Mesendoderm (in vitro differentiated cells): ENCODE results near the gene UBE2D2.

Experiments
- DNase-seq: peaks from one replicate; pipeline ENCODE4 v3.0.0; 2013
- H2AK5ac ChIP-seq: 2 replicates; pipeline ENCODE4 v1.6.1; 2013; ENCODE audit warnings: low read length, inconsistent platforms
- H2BK120ac ChIP-seq: 2 replicates; pipeline ENCODE4 v1.6.1; 2013; ENCODE audit warnings: low read depth, mild to moderate bottlenecking, low read length, moderate library complexity, mixed read lengths
- H2BK15ac ChIP-seq: replicated peaks from 2 replicates; pipeline ENCODE4 v1.6.1; 2013; ENCODE audit warnings: low read depth, mild to moderate bottlenecking, moderate library complexity
- H2BK5ac ChIP-seq: 2 replicates; pipeline ENCODE4 v1.6.1; 2013; ENCODE audit warnings: low read length, inconsistent platforms
- H3K18ac ChIP-seq: 2 replicates; pipeline ENCODE4 v1.6.1; 2013; ENCODE audit warnings: mild to moderate bottlenecking, low read length, mixed read lengths
- H3K23ac ChIP-seq: one replicate; pipeline ENCODE4 v1.6.1; 2013; ENCODE audit warnings: low read length
- H3K27ac ChIP-seq: 2 replicates; pipeline ENCODE4 v1.5.1; 2013; ENCODE audit warnings: low read depth, mild to moderate bottlenecking, inconsistent platforms, low read length, moderate library complexity
- H3K27me3 ChIP-seq: 2 replicates; pipeline ENCODE4 v1.6.1; 2013; ENCODE audit warnings: low read length, control low read depth, mild to moderate bottlenecking, inconsistent platforms; ENCODE audit not compliant: insufficient read depth, poor library complexity
- H3K36me3 ChIP-seq: 2 replicates; pipeline ENCODE4 v1.6.1; 2013; ENCODE audit warnings: low read length, inconsistent platforms; ENCODE audit not compliant: control insufficient read depth, insufficient read depth
- H3K4ac ChIP-seq: one replicate; pipeline ENCODE4 v1.6.1; 2013; ENCODE audit warnings: low read depth, mild to moderate bottlenecking, low read length, moderate library complexity
- H3K4me1 ChIP-seq: 2 replicates; pipeline ENCODE4 v1.6.1; 2013; ENCODE audit warnings: low read depth, low read length, inconsistent platforms; ENCODE audit not compliant: control insufficient read depth
- H3K4me2 ChIP-seq: 2 replicates; pipeline ENCODE4 v1.6.1; 2013; ENCODE audit warnings: low read length
- H3K4me3 ChIP-seq: 2 replicates; pipeline ENCODE4 v1.5.1; 2013; ENCODE audit warnings: mild to moderate bottlenecking, low read length
- H3K56ac ChIP-seq: one replicate; pipeline ENCODE4 v1.6.1; 2013; ENCODE audit warnings: low read length
- H3K79me1 ChIP-seq: 2 replicates; pipeline ENCODE4 v1.6.1; 2013; ENCODE audit warnings: low read length, inconsistent platforms
- H3K79me2 ChIP-seq: 2 replicates; pipeline ENCODE4 v1.6.1; 2013; ENCODE audit warnings: mild to moderate bottlenecking, low read length; ENCODE audit not compliant: control insufficient read depth, insufficient read depth
- H3K9ac ChIP-seq: 2 replicates; pipeline ENCODE4 v1.6.1; 2013; ENCODE audit warnings: low read length, inconsistent platforms
- H4K5ac ChIP-seq: one replicate; pipeline ENCODE4 v1.6.1; 2013; ENCODE audit warnings: low read length
- H4K8ac ChIP-seq: one replicate; pipeline ENCODE4 v1.6.1; 2013; ENCODE audit warnings: low read depth, mild to moderate bottlenecking, control low read depth, low read length, moderate library complexity
- WGBS: extraction: QIAGEN DNeasy Blood & Tissue Kit; methylation state at CpG from one replicate; pipeline ENCODE4 v1.1.7; 2013; ENCODE audit warnings: low lambda C conversion rate, missing lambda C conversion rate; ENCODE audit not compliant: insufficient coverage; ENCODE audit errors: extremely low coverage; 5-methylcytosine and 5-hydroxymethylcytosine counted together

UBE2D2 gene

DNA sequence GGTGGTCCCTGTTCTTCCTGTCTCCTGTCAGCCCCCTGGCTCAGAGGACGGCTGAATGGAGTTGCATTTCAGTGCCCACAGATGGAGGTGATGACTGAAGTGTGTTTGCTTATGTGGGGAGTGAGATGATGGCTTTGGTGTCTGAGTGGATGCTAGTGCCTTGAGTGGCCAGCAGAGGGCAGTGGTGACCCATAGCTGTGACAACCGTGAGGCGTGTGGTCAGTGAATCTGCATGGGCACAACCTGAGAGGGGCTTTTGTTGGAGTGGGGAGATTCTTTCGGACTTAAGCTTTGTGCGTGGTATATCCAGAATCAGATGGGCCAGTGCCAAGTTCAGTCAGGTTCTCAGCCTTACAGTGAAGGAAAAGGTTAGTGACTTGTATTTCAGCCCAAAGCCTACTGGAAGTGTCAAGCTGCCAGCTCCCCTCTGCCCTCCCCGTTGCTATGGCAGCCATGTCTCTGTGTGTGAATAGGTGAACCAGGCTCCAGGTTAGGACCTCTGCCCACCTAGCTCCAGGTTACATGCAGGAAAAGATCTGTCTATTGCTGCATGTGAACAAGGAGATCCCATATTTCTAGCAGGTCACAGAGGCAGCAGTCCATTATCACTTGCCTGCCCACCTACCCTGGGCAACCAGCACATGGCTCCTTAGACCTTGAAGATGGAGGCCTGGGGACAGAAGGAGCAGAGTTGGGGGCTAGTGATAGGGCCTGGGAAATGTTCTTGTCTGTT, 72.3 kb downstream of the UBE2D2 start:
- Histone ChIP-seq H3K4me2 (no peak overlapping the region), H3K4me3 (no peak overlapping the region), H3K4ac (no peak overlapping the region), H3K56ac (peak overlapping the region; percentile 8), H4K8ac (no peak overlapping the region), H3K79me2 (no peaks in the 10 kb centered on the region), H3K23ac (no peak overlapping the region), H3K36me3 (no peaks in the 10 kb centered on the region), H2BK5ac (no peak overlapping the region), H3K27me3 (no peaks in the 10 kb centered on the region), H3K27ac (no peak overlapping the region), H2BK15ac (no peak overlapping the region), H3K18ac (no peak overlapping the region), H3K9ac (no peak overlapping the region), H4K5ac (no peak overlapping the region), H2BK120ac (no peak overlapping the region), H3K4me1 (peaks cover 11% of the 10 kb centered on the region), H3K79me1 (peaks cover 8% of the 10 kb centered on the region), H2AK5ac (no peak overlapping the region)
- no CpG with 5 or more reads among the region's 6 CpGs for WGBS
- peak; percentile 89 for DNase-seq

GRCh38 chr5:139634028-139634325, 72.8 kb downstream of the UBE2D2 start:
- Histone ChIP-seq H3K56ac (no peak overlapping the region), H2BK15ac (no peak overlapping the region), H3K27me3 (no peaks in the 10 kb centered on the region), H3K27ac (no peak overlapping the region), H3K4me3 (no peak overlapping the region), H3K23ac (no peak overlapping the region), H4K5ac (no peak overlapping the region), H3K4me1 (peaks cover 16% of the 10 kb centered on the region), H2BK5ac (no peak overlapping the region), H3K18ac (no peak overlapping the region), H2BK120ac (no peak overlapping the region), H3K79me2 (no peaks in the 10 kb centered on the region), H2AK5ac (no peak overlapping the region), H4K8ac (no peak overlapping the region), H3K79me1 (peaks cover 9% of the 10 kb centered on the region), H3K4me2 (no peak overlapping the region), H3K9ac (no peak overlapping the region), H3K4ac (no peak overlapping the region), H3K36me3 (no peaks in the 10 kb centered on the region)
- WGBS: no CpG with 5 or more reads among the region's 2 CpGs
- DNase-seq: no peak

- Histone ChIP-seq H2BK15ac (no peak overlapping the region), H3K9ac (no peak overlapping the region), H3K27ac (no peak overlapping the region), H4K5ac (no peak overlapping the region), H3K56ac (no peak overlapping the region), H4K8ac (no peak overlapping the region), H3K18ac (no peak overlapping the region), H2AK5ac (no peak overlapping the region), H3K27me3 (no peaks in the 10 kb centered on the region), H3K4me1 (peaks cover 21% of the 10 kb centered on the region), H2BK5ac (no peak overlapping the region), H3K79me1 (peaks cover 9% of the 10 kb centered on the region), H3K4me2 (no peak overlapping the region), H3K4ac (no peak overlapping the region), H3K23ac (peak overlapping the region; percentile 15), H3K36me3 (no peaks in the 10 kb centered on the region), H2BK120ac (no peak overlapping the region), H3K4me3 (no peak overlapping the region), H3K79me2 (no peaks in the 10 kb centered on the region)
- DNase-seq: no peak
- WGBS: no CpG with 5 or more reads among the region's 3 CpGs
Measured at GRCh38 chr5:139634541-139634940, 73.4 kb downstream of the UBE2D2 start.

- no peak overlapping the region for H3K4me2 ChIP-seq
- no peak overlapping the region for H3K9ac ChIP-seq
- no peak overlapping the region for H3K27ac ChIP-seq
- no peak overlapping the region for H3K23ac ChIP-seq
- no peak overlapping the region for H2BK120ac ChIP-seq
- no peak for DNase-seq
- H3K79me2 ChIP-seq: no peaks in the 10 kb centered on the region
- no peak overlapping the region for H3K4me3 ChIP-seq
- no peaks in the 10 kb centered on the region for H3K36me3 ChIP-seq
- H2BK5ac ChIP-seq: no peak overlapping the region
- no peak overlapping the region for H4K8ac ChIP-seq
- H4K5ac ChIP-seq: no peak overlapping the region
- no peak overlapping the region for H2AK5ac ChIP-seq
- no peak overlapping the region for H3K4ac ChIP-seq
- WGBS: no CpG with 5 or more reads among the region's 1 CpG
- peaks cover 23% of the 10 kb centered on the region for H3K4me1 ChIP-seq
- H3K18ac ChIP-seq: no peak overlapping the region
- H3K56ac ChIP-seq: peak overlapping the region; percentile 37
- no peak overlapping the region for H2BK15ac ChIP-seq
- no peaks in the 10 kb centered on the region for H3K27me3 ChIP-seq
- peaks cover 9% of the 10 kb centered on the region for H3K79me1 ChIP-seq
Measured at GRCh38 chr5:139635191-139635590, 74.1 kb downstream of the UBE2D2 start.

DNA sequence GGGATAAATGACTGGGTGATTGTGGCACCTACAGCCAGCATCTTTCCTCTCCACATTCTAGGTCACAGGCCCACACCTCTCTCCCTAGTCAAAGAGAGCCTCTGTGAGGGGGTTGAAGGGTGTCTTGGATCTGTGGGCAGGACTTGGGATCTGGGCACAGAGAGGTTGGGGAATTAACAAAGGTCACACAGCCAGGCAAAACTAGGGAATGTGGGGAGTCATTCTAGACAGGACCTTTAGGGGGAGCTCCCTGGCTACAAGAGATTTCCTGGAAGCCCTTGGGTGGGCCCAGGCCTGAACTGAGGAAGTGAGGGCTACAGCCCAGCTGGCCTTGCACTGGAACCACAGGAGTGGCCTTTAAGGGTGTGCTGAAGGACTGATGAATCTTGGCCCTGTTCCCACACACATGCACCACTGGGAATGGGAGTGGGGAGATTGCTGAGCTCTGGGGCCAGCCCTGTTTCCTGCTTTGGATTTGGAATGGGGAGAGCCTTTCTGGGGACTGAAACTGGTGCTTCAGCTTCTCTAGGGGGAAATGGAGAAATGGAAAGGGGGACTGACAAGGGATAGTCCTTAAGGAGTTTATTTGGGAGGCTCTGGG, 74.6 kb downstream of the UBE2D2 start:
- Histone ChIP-seq H3K9ac (peak overlapping the region; percentile 25), H3K4ac (no peak overlapping the region), H3K27ac (peak overlapping the region; percentile 36), H3K4me2 (no peak overlapping the region), H3K4me1 (peaks cover 23% of the 10 kb centered on the region), H3K18ac (peak overlapping the region; percentile 45), H2BK15ac (no peak overlapping the region), H3K56ac (peak overlapping the region; percentile 71), H4K5ac (no peak overlapping the region), H2AK5ac (no peak overlapping the region), H3K23ac (no peak overlapping the region), H3K79me1 (peaks cover 9% of the 10 kb centered on the region), H2BK5ac (peak overlapping the region; percentile 3), H2BK120ac (no peak overlapping the region), H3K27me3 (no peaks in the 10 kb centered on the region), H3K4me3 (no peak overlapping the region), H3K36me3 (no peaks in the 10 kb centered on the region), H4K8ac (no peak overlapping the region), H3K79me2 (no peaks in the 10 kb centered on the region)
- peak; percentile 81 for DNase-seq
